Eye (tissue), 1 donor: ENCODE results near the gene ERP27.

ENCODE experiments used
- DNase-seq: peaks from one replicate; pipeline ENCODE4 v3.0.0-alpha.2; 2015

ERP27 gene

DNA sequence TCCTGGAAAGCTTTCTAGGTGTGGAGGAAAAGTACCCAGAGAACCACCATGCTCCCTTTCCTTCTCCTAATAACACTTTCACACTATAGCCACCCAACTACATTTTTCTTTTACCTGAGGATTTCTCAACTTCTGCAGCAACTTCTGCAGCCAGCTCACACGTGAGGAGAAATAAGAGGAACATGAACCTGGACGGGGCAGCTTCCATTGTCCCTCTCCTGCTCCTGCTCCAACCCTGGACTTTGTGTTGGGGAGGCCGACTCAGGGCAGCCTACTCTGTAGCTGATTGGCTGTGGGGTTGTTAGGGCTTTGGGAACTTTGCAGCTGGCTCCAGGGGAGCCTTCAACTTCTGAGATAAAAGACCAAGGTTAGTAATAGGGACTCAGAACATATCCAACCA lies at the start of gene ERP27:
TSS of gene ERP27 (minus strand) at position 237 of the 400 bp plus-strand sequence. CDS start at position 208, 29 bp downstream.
- DNase-seq = no peak

GRCh38 chr12:14988035-14988434 lies 49.7 kb upstream of the ERP27 start:
- no peak for DNase-seq

- DNase-seq = no peak
Measured at GRCh38 chr12:14986449-14986848, 48.1 kb upstream of the ERP27 start.

GRCh38 chr12:14984766-14985285 lies 46.5 kb upstream of the ERP27 start:
- no peak for DNase-seq

- no peak for DNase-seq
Measured at GRCh38 chr12:14984036-14984435, 45.7 kb upstream of the ERP27 start.

DNA sequence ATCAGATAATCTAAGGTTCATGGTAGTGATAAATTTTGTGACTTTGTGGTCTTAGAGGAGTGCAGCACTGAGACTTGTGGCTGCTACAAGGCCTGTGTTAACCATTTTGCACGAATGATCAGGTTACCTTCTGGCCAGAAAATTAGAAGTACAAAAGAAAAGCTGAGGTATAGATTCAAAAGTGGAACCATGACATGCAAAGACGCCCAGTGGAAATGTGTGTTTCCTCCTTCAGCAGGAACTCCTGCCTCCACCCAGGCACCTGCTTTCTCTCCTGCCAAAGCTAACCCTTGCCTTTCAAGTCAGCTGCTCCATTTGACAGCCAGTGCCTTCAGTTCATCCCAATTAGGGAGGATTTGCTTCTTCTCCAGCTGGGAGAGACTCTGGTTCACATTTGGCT lies 44.7 kb upstream of the ERP27 start:
- DNase-seq = no peak

- DNase-seq = no peak
Measured at GRCh38 chr12:14982562-14982961, 44.2 kb upstream of the ERP27 start.

- no peak for DNase-seq
Measured at GRCh38 chr12:14981049-14981448, 42.7 kb upstream of the ERP27 start.

DNA sequence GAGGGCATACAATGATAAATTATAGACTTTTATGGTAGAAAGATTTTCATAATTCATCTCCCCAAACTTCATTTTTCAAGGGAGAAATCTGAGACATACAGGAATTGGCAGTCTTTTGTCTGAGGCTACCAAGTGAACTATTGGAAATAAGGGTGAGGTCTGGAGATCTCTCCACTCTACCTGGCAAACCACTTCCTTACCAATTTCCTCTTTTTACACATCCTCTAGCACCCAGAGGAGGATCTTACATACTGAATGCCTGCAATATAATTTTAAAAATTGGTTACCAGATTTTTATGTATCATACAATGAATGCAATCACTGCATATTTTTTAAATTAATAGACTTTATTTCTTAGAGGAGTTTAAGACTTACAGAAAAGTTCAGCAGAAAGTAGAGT lies 41.1 kb upstream of the ERP27 start:
- DNase-seq = no peak

- no peak for DNase-seq
Measured at GRCh38 chr12:14976658-14977057, 38.3 kb upstream of the ERP27 start.

- no peak for DNase-seq
Measured at GRCh38 chr12:14975457-14975856, 37.1 kb upstream of the ERP27 start.

GRCh38 chr12:14974633-14975032 lies 36.3 kb upstream of the ERP27 start:
- DNase-seq = no peak

- no peak for DNase-seq
Measured at GRCh38 chr12:14972816-14973215, 34.5 kb upstream of the ERP27 start, which contains the start of gene PDE6H. Gene PDE6H (plus strand): TSS chr12:14973042. CDS start chr12:14978013, 4,971 bp downstream.

- no peak for DNase-seq
Measured at GRCh38 chr12:14970473-14970872, 32.1 kb upstream of the ERP27 start.

GRCh38 chr12:14968478-14968877 lies 30.1 kb upstream of the ERP27 start:
- DNase-seq = no peak

- no peak for DNase-seq
Measured at GRCh38 chr12:14965221-14965620, 26.9 kb upstream of the ERP27 start.

DNA sequence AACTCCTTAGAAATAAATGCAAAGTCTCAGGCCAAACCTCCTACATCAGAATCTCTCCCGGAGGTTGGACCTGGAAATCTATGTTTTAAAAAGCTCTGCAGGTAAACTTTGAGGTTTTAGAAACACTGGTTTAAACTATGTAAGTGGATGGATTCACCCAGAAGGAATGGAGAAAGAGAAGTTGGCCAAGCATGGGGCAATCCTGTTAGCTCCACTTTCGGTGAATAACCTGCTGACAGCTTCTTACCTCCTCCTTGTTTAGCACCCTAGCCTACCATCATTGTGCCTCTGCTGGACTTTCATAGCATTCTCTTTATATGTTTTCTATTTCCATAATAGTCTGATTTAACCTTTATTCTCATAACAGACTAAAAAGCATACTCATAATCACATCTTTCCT lies 26.1 kb upstream of the ERP27 start:
- DNase-seq = no peak

GRCh38 chr12:14963520-14963919 lies 25.2 kb upstream of the ERP27 start:
- DNase-seq = no peak

DNA sequence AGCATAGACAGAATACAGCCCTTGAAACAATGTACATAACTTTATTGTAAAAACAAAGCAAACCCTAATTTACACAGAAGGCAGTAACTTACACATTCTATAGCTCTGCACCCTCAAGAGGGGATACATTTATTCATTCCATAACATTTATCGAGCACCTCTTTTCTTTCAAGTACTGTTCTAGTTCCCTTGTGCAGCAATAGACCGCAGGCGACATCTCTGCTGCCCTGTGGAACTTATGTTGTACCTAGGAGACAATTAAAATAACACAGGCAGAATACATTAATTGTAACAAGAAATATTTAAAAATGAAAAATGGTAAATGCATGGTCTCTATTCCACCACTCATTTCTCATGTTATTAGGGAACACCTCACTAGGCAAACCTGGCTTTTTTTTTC lies 24.5 kb upstream of the ERP27 start:
- DNase-seq = no peak

DNA sequence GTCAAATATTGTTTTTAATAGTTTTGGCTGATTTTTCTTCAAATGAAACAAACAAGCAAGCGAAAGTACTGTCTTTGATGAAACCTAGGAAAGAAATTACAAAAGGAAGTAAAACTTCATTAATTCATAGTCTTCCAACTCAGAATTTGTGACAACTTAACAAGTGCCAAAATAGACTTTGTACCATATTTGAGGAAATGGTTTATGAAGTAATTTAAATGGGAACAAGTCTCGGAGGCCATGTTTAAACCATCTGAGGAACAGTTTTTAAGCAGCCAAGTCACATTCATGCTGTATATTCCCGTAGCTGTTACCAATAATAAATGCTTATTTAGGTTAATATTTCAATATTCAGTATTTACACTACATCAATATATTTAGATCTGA lies 23.8 kb upstream of the ERP27 start:
- DNase-seq = no peak

DNA sequence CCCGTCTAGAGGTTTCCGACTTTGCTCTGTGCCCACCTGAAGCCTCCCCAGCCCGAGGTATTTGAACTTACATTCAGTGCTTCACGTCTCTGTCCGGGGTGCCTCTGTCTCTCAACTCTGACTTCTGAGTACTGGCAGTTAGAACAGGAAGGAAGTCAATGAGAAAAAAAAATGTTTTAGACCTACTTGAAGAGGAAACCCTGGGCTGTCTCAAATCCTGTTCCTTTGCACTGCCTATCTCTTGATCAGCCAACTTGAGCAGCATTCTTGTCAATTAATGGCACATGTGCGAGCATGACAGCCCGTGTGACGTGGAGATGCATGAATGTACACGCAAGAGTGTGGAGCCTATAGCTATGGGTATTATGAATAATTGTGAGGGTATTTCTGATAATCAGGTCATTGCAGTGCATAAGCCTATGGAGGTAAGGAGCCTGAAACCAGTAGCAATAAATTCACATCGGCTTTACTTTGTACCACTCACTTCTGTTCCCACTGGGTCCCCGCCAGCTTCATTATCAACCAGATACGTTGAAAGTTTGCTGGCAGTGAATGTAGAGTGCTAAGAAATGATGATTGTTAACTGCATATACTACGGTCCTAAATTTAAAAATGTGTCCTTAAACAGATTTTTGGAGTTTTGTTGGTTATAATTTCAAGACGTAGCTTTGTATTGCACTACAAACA lies 23.3 kb upstream of the ERP27 start, which contains the start of gene ARHGDIB:
TSS of gene ARHGDIB (minus strand) at position 136 of the 687 bp plus-strand sequence. CDS start 10,889 bp downstream, outside the sequence.
- DNase-seq = peak; percentile 9

DNA sequence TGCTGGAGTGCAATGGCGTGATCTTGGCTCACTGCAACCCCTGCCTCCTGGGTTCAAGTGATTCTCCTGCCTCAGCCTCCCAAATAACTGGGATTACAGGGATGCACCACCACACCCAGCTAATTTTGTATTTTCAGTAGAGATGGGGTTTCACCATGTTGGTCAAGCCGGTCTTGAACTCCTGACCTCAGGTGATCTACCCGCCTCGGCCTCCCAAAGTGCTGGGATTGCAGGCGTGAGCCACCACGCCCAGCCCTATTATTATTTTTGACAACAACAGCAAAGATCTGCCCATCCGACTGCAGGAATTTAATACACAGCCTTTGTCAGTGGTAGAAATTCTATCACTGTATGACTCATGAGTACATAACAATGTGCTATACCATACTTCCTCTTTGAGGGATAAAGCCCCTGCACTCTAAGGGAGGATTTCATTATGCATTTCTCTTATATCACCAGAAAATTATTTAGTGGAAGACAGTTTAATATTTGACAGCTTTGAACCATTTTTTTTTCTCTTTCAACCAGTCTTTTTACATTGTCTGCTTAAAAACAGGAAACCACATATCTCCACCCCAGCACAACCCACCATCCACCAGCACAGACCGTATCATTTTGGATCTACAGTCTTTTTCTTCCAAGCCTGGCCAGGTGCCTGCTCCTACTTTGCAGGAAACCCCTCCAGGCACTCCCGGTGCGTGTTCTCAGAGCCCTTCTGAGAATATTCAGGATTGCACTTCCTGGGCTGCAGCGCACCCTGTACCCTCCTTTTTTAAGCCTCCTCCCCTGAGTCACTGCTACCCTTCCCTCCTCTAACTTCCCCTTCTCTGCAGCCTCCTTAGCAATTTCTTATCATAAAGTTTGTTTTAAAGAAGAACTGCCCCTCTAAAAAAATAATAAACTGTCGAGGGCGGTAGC lies 22.5 kb upstream of the ERP27 start:
- DNase-seq = no peak

DNA sequence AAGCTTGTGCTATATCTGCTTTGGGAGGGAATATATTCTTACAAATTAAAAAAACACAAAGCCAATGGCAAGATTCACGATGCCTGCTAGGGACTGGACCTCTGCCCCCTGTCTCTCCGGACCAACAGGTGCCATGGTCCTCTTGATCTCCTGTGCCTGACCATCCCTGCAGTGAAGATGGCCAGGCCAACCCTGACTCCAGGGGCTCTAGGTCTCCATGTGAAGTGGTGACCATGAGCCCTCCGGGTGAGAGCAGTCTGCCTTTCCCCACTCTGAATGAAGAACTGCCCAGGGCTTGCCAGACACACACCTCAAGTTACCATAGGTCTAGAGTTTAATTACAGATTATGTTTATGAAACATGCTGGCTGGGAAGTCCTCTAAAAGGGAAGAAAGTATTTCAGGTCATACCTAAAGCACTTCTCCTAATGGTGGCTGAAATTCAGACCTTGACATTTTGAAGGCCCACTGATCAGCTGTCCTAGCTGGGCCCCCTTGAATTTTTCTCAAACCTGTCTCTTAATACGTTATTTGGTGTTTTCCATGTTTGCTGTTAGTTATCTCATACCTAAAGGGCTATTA lies 21.7 kb upstream of the ERP27 start:
- DNase-seq = no peak
